Femur (tissue), 1 donor: ENCODE results near the gene PINK1.

ENCODE experiments used
- DNase-seq: peaks from one replicate; pipeline ENCODE4 v3.0.0-alpha.2; 2017

Gene PINK1

DNA sequence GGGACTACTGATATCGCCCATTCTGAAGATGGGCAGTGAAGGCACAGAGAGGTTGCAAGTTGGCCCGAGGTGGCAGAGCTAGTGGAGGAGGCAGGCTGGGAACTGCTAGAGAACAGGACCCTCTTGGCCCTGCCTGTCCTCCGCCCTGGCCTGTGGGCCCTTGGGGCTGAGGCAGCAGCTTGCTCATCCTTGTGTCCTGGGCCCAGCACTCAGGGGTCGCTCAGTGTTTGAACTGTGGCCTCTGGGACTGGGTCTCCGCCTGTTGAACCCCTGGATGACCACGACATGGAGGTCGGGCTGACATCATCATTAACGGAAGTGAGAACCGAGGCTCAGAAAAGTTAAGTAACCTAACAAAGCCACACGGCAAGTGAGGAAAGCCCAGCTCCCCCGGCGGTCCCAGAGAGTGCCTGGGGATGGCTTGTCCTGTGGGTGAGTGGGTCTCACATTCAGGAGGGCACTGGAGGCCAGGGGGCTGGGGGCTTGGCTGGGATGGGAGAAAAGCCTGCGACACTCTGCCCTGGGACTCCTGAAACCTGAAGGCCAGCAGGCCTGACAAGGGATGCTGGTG lies 50.9 kb downstream of the PINK1 start:
- no peak for DNase-seq

DNA sequence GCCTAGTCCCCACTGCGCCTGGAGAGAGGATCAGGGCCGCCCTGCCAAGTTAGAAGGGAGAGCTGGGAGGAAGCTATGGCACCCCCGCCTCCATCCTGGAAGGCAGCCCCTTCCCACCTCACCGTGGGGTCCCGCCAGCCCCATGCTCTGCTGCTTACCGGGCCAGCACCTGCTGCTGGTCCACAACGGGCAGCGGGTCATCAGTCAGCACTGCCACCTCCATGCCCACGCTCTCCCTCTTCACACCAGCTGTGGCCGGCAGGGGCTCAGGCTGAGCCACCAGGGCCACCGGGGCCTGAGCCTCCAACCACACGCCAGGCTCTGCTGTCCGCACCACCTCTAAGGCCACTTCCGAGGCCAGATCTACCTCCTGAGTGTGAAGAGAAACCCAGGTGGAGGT lies 51.4 kb downstream of the PINK1 start:
- DNase-seq: no peak

DNA sequence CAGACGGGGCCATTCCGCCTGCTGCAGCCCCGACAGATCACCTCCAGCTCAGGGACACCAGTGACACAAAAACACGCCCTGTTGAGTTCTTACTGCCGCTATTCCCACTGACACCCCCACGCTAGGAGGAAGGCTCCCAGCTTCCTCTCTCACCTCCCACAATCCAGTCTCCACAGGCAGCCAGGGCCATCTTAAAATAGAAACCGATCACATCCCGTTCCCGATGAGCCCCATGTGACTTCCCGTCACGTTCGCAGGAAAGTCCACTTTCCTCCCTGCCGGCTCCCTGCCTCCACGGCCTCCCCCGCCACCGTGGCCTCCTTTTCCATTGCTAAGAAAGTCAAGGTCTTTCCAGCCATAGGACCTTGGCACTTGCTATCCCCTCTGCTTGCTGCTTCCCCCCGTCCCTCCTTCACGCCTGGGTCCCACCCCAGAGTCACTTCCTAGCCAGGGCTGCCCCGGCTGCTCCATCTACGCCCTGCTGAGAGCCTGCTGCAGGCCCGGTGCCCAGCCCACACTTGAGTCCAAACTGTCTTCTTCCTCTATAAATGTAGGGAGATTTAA lies 51.9 kb downstream of the PINK1 start:
- no peak for DNase-seq

DNA sequence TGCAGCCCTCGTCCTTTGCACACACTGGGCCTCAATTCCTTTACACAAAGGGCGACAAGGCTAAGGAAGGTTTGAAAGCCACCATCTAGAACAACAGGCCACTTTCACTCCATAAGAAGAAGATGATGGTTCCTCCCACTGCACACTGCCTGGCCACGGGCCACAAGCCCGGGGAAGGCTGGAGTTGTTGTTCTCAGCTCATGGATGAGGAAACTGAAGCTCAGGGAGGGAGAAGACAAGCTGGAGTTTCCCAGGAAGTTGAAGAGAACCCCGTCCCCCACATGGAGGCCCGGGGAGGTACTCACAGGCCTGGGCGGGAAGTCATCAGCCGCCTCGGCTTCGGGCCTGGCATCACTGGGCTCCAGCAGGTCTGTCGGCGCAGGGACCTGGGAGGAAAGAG lies 52.5 kb downstream of the PINK1 start:
- DNase-seq: no peak

DNA sequence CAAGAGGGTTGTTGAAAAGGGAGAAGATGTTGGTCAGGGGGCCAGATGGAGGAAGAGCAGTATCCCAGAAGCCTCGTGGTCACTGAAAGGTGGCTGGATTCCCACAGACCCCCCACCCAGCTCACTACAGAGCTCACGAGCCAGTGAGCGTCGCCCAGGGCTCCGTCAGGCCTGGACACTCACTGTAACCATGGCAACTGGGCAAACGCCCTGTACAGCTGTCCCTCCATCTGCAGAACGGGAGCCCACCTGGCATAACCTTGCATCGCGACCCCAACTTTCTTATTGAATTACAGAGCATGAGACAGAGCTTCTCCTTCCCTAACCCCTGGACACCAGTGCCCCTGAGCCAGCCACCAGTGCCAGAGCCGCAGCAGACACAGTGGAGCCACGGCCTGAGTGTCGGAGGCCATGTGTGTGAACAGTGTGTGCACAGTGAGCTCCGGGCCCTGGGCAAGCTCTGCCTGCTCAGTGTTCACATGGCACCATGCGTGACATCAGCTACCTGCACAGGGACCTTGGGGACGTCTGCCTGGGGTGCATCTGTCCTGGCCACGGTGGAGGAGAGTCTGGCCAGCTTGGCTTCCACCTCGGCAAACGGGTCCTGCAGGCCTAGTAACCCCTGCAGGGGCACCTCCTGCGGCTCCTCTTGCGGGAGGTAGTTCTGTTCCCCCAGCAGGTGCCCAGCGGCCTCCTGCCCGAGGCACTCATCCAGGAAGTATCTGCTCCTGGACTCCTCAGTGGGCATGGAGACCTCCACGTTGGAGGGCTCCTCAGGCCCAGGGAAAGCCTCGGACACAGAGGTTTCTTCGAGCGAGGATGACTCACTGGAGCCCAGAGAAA lies 53.8 kb downstream of the PINK1 start:
- DNase-seq: no peak

DNA sequence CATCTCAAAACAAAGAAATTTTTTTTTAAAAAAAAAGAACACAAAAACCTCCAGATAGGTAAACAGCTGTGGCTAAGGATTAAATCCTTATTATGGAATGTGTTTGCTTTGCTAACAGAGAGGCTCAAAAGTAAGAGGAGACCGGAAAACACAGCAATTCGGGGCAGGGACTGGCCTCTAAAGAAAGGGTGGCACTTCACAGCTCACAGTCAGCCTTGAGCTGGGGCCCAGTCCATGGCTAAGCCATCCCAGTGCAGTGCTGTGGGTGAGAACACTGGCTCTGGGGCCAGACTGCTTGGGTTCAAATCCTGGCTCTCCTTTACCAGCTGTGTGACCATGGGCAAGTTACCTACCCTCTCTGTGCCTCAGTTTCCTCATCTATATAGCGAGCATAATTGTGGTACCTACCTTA lies 56.4 kb downstream of the PINK1 start:
- DNase-seq: no peak

DNA sequence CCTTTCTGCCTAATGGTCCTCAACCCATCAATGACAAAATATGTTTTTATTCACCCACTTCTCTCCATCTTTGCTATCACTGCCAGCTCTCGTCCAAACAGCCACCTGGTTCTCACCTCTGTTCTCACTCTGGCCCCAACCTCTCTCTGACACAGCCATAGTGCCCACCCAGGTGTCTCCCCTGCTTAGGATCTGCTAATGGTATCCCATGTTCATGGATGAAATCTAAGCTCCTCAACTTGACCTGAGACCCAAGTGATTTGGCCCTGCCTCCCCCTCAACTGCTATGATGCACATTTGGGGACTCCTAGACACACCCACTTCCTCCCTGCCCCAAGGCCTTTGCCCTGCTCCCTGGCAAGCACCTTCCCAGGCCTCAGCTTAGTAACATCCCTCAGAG lies 58.6 kb downstream of the PINK1 start:
- DNase-seq: no peak

DNA sequence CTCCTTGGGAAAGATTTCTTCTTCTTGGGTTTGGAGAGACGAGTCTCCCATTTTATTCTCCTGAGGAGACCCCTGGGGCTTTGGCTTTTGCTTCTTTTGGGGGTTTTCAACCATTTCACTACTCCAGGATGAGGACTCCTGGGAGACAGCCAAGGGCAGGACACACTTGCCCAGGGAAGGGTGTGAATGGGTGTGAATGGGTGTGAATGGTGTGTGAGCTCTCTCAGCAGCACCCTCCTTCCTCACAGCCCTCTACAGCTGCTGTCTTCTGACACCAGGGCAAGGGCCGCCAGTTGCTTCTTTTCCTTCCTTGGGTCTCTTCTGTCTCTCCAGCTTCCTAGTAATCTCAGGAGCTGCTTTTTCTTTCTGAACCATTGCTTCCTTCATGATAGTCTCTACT lies 60.4 kb downstream of the PINK1 start:
- no peak for DNase-seq

DNA sequence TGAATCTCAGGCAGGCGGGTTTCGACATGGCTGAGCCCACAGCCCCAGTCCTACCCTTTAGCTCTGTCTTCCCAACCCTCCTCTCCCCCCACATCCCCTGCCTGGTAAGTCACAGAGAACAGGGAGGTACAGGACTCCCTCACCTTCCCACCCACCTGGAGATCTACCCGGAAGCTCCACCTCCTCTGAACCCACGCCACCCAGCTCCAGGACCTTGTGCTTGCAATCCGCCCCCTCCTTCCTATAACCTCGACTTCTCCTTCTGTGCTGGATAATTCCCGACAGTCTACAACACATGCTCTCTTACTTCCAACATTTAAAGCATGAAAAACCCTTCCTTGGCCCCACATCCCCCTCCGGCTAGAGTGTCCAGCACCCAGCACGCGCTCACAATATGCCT lies 62.3 kb downstream of the PINK1 start:
- no peak for DNase-seq

DNA sequence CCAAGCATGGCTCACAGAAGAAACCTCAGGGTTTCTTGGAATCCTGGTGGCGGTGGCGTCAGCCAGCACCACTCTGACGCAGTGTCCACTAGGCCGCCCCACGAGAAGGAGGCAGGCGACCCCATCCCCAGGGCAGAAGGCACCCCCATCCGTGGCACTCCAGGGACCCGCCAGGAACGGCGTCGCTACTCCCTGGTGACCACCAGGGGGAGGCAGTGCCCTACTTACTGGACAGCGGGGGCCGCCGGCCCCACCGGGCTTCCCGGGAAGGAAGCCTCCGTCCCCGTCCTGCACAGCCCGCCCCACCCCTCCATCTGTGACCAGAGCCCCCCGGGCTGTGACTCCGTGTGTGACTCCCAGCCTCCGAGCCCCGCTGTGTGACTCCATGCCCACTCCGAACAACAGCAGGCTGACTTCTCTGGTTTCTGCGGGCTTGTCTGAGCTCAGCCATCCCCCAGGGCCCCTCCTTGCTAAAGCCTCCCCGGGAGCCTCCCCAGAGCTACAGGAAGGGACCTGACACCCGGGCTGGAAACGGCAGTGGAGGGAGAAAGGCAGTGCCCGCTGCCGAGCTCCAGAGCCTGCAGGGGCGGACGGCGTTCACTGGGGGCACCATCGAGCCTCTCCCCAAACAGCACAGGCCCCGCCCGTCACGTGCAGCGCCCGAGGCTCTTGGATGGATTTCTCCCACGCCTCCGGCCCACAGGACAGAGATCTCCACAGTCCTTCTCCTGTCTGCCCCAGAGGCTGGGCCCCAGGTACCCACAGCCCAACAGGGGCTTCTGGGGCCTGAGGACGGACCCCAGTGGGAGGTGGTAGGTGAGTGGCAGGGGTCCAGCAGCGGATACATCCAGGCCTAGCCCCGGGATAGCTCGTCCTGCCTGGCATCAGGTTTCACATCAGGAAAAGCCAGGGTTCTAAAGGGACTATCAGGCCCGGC lies 63.4 kb downstream of the PINK1 start:
- DNase-seq: peak; percentile 90

DNA sequence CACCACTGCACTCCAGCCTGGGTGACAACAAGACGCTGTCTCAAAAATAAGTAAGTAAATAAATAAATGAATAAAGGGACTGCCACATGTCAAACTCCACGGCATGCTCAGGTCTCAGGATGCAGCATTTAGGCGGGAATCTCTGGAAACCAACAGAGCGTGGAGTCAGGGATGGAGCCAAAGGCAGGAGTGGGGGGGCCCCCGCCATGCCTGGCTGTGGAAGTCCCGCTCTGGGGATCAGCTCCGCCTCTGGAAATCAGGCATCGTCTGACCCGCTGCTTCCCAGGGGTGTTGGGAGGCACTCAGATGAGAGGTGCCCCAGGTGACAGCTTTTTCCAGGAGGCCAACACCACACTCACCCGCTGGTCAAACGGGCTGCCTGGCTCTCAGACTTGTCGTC lies 64.3 kb downstream of the PINK1 start:
- DNase-seq: no peak

DNA sequence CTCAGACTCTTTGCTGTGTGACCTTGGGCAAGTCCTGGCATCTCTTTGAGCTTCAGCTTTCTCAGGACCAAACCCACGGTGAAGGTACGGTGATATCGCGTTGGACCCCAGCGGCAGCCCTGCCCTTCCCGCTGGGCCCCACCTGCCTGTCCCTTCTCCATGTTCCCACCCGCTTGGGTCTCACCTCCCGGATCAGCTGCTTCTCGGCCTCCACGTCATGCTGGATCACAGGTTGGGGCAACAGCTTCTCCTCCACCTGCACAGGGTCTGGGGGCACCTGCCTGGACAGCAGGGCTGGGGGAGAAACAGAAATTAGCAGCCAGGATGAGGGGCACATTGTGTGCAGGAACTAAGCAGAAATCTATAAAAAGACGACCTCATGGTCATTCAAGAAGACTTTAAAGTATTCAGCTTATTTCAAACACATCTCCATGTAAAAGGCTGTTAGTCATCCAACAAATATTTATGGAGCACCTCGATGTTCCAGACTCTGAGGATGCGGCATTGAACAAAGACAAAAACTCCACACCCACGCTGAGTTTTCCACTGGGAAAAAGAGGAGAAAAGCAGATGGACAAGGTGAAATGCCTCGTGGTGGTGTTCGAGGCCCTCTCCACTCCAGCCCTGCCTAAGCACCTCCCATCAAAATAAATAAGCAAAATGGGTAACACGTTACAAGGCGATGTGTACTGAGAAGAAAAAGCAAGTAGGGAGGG lies 65.1 kb downstream of the PINK1 start:
- DNase-seq: no peak

DNA sequence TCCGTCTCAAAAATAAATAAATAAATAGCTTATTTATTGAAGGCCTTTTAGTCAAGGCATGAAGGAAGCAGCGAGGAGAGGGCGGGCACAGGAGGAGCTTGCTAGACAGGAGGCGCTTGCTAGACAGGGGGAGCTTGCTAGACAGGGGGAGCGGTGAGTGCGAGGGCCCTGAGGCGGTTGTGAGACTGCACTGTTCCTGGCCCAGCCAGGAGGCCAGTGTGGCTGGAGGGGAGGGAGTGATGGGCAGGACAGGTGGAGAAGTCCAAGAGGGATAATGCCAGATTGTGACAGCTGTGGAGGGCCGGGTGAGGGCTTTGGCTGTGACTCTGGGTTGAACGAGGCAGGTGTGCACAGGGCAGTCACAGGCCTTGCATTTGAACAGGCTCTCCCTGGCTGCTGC lies 66.3 kb downstream of the PINK1 start:
- DNase-seq: peak; percentile 69

DNA sequence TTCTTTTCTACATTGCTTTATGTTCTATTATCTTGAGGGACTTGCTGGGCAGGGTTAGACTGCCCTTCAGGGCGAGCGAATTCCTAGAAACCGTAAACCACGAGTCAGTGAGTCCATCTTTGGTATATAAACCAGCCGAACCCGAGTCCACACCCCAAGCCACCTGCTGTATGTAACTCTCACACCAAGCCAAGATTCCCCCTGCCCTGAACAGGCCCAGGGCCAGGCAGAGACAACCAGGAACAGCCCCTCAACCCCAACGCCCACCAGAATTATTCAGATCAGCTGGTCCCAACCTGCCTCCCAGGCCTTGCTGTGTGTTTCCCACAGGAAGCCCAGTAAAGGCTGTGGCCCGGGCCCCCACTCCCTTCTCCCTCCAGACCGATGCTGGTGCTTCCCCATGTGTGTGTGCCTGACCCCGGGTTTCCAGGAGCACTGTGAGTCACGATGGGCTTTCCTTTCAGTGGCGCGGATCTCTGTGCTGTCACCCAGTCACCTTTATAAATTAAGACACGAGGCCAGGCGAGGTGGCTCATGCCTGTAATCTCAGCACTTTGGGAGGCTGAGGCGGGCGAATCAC lies 67.5 kb downstream of the PINK1 start:
- DNase-seq: no peak
